ENCODE measurements around the gene HDAC11.
A peak's percentile ranks its signal among the peaks of the same experiment; 100 is the strongest.

Gene HDAC11

GRCh38 chr3:13474776-13475303 is 5.3 kb upstream of the HDAC11 start:
- H3K4me3 Mint-ChIP-seq, result no peak overlapping the region
- peak overlapping the region in 1 of 3 experiments; percentile 23 for H3K27ac Mint-ChIP-seq
- peaks cover 7% of the 10 kb centered on the region for H3K27me3 Mint-ChIP-seq (ENCODE audit: low read depth)
- no peaks in the 10 kb centered on the region for H3K9me3 Mint-ChIP-seq
- no peaks in the 10 kb centered on the region for H3K36me3 Mint-ChIP-seq (ENCODE audit: low read depth)
- TF ChIP-seq, protein P1, sequence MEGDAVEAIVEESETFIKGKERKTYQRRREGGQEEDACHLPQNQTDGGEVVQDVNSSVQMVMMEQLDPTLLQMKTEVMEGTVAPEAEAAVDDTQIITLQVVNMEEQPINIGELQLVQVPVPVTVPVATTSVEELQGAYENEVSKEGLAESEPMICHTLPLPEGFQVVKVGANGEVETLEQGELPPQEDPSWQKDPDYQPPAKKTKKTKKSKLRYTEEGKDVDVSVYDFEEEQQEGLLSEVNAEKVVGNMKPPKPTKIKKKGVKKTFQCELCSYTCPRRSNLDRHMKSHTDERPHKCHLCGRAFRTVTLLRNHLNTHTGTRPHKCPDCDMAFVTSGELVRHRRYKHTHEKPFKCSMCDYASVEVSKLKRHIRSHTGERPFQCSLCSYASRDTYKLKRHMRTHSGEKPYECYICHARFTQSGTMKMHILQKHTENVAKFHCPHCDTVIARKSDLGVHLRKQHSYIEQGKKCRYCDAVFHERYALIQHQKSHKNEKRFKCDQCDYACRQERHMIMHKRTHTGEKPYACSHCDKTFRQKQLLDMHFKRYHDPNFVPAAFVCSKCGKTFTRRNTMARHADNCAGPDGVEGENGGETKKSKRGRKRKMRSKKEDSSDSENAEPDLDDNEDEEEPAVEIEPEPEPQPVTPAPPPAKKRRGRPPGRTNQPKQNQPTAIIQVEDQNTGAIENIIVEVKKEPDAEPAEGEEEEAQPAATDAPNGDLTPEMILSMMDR (IDR thresholded peaks at IDR 0.05; ENCODE audit: unreplicated experiment in 3 of 3), result no peak
- H3K4me1 Mint-ChIP-seq, result peaks cover 21% of the 10 kb centered on the region

GRCh38 chr3:13475871-13476590 is 4.1 kb upstream of the HDAC11 start:
- Mint-ChIP-seq H3K9me3 (no peaks in the 10 kb centered on the region), H3K27ac (no peak overlapping the region), H3K27me3 (ENCODE audit: low read depth) (peaks cover 7% of the 10 kb centered on the region), H3K4me1 (peaks cover 25% of the 10 kb centered on the region), H3K4me3 (no peak overlapping the region), H3K36me3 (ENCODE audit: low read depth) (no peaks in the 10 kb centered on the region)
- TF ChIP-seq, protein P1 (IDR thresholded peaks at IDR 0.05; ENCODE audit: unreplicated experiment in 3 of 3), result no peak

GRCh38 chr3:13477943-13478342 is 2.2 kb upstream of the HDAC11 start:
- Mint-ChIP-seq H3K9me3 (no peaks in the 10 kb centered on the region), H3K27me3 (ENCODE audit: low read depth) (peaks cover 6% of the 10 kb centered on the region), H3K27ac (peak overlapping the region; percentile 63 to 76 (median 68)), H3K36me3 (ENCODE audit: low read depth) (no peaks in the 10 kb centered on the region), H3K4me1 (peaks cover 36% of the 10 kb centered on the region), H3K4me3 (peak overlapping the region; percentile 67 to 80 (median 78))
- TF ChIP-seq, protein P1 (IDR thresholded peaks at IDR 0.05; ENCODE audit: unreplicated experiment in 3 of 3), result no peak

DNA sequence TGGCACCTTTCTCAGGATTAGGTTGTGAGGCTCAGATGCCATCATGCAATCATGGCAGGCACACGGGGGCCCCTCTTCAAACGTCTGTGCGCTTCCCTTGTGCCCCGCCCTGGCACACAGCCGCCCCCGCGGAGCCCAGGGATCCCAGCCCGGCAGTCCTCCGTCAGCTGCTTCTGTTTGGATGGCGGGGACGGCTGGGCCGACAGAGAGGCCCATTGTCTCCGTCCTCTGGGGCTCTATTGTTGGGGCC is 849 bp upstream of the HDAC11 start:
- Mint-ChIP-seq H3K36me3 (ENCODE audit: low read depth) (no peaks in the 10 kb centered on the region), H3K27ac (peak overlapping the region; percentile 63 to 92 (median 92)), H3K4me3 (peak overlapping the region; percentile 90 to 93 (median 92)), H3K27me3 (ENCODE audit: low read depth) (peaks cover 4% of the 10 kb centered on the region), H3K9me3 (no peaks in the 10 kb centered on the region), H3K4me1 (peaks cover 36% of the 10 kb centered on the region)
- TF ChIP-seq, protein P1 (IDR thresholded peaks at IDR 0.05; ENCODE audit: unreplicated experiment in 3 of 3), result no peak

DNA sequence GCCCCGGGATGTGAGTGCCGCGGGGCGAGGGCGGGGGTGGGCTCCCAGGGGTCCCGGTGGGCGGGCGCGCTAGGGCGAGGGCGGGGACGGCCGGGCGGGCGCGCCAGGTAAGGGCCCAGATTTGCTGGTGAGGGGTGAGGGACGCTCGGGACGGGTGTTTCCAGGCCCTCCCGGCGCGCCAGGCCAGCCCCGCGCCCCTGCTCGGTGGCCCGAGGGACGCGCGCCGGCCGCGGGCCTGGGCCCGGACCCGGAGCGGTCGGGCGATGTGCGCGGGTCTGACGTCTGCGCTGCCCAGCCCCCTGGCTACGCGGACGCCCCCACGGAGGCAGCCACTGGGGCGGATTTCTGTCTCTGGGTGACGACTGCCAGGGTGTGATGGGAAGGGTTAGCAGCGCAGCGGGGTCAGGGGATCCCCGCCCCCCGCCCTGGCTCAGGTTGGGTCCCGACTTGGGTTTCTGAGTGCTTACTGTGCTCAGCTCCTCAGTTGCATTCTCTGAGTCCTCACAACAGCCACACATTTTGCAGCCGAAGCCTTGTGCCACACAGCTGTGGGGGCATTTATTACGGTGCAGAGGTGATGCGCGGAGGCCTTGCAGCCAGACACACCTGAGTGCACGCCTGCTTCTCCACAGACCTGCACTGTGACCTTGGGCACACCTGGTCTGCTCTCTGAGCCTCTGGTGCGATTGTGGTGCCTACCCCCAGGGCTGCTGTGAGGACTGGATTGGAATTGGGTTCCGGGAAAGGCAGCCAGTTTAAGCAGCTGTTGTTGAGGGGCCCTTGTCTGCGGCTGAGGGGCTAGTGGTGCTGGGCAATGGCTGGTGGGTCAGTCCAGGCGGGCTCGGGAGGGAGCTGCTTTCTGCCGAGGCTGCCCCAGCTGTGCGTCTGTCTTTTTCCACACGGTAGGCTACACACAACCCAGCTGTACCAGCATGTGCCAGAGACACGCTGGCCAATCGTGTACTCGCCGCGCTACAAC is 523 bp downstream of the HDAC11 start:
- peaks cover 43% of the 10 kb centered on the region for H3K4me1 Mint-ChIP-seq
- TF ChIP-seq, protein P1 (IDR thresholded peaks at IDR 0.05; ENCODE audit: unreplicated experiment in 3 of 3), result no peak
- peak overlapping the region; percentile 88 to 94 (median 90) for H3K4me3 Mint-ChIP-seq
- no peaks in the 10 kb centered on the region for H3K9me3 Mint-ChIP-seq
- peaks cover 4% of the 10 kb centered on the region for H3K27me3 Mint-ChIP-seq (ENCODE audit: low read depth)
- H3K36me3 Mint-ChIP-seq (ENCODE audit: low read depth), result no peaks in the 10 kb centered on the region
- peak overlapping the region; percentile 4 to 83 (median 17) for H3K27ac Mint-ChIP-seq

All from nephron (organoid).